ENCODE results near the gene MTCP1. TPM values are rescaled to one million over a fixed set of nuclear protein-coding genes. Genes with fewer than 3 reads are reported as not detected.

MTCP1 gene
- total and polyA plus RNA-seq, 2 donors (not counting 3 experiments of a cell fraction or from before 2014, with no cell fraction given): 1.8 to 15.8 TPM

DNA sequence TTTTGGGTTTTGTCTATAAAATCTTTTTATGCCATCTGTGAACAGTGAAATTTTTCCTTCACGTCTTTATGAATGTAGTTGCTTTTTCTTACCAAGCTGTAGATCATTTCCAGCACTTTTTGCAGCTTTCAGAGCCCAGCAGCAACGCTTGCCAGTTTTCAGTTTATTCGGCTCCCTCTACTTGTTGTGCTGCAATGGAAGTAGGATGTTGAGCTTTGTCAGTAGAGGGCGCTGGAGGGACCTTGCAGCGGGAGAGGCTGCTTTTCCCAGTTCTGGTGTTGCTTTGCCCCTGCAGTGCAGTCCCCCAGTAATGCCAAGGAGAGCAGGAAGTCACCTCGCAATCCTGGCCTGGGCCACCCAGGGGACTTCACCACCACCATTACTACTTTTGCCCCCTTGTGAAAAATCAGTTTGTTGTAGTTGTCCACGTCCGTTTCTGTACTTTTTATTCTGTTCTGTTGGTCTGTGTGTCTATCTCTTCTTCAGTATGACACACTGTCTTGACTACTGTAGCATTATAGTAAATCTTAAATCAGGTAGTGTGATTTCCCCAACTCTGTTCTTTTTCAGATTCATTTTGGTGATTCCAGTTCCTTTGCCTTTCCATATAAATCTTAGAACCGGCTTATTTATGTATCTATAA lies 21.8 kb downstream of the MTCP1 start:
- no peak for FAIRE-seq
- Histone ChIP-seq H3K79me2 (ENCODE audit: control insufficient read depth, insufficient read depth, low read length) (no peaks in the 10 kb centered on the region), H3K4me2 (ENCODE audit: insufficient read depth, low read length) (no peak overlapping the region), H3K27ac (ENCODE audit: insufficient read depth, low read depth, low read length) (no peak overlapping the region), H3K9ac (replicated peaks; ENCODE audit: extremely low read depth, insufficient read depth, low read length) (no peak overlapping the region), H3K9me1 (replicated peaks; ENCODE audit: control insufficient read depth, extremely low read depth, insufficient read depth, low read length) (no peaks in the 10 kb centered on the region), H3K9me3 (replicated peaks; ENCODE audit: control insufficient read depth, insufficient read depth, low read length) (no peaks in the 10 kb centered on the region), H3K4me1 (ENCODE audit: control insufficient read depth, extremely low read depth, insufficient read depth, low read length) (no peaks in the 10 kb centered on the region), H4K20me1 (replicated peaks; ENCODE audit: control insufficient read depth, extremely low read depth, insufficient read depth, low read length) (no peaks in the 10 kb centered on the region), H3K27me3 (ENCODE audit: control insufficient read depth in 2 of 2, insufficient read depth in 2 of 2, low read length in 2 of 2) (no peaks in the 10 kb centered on the region), H3K36me3 (ENCODE audit: control insufficient read depth in 2 of 2, extremely low read depth in 1 of 2, insufficient read depth in 2 of 2, low read length in 2 of 2) (peaks cover 0 to 2% of the 10 kb centered on the region in 2 experiments), H2AFZ (ENCODE audit: low read depth, low read length) (no peak overlapping the region), H3K4me3 (replicated peaks in 1 of 3; ENCODE audit: insufficient read depth in 1 of 3, low read depth in 1 of 3, low read length in 3 of 3) (no peak overlapping the region)
- intact Hi-C loops (cut with micrococcal nuclease): no loop called here
- TF ChIP-seq, protein P1, sequence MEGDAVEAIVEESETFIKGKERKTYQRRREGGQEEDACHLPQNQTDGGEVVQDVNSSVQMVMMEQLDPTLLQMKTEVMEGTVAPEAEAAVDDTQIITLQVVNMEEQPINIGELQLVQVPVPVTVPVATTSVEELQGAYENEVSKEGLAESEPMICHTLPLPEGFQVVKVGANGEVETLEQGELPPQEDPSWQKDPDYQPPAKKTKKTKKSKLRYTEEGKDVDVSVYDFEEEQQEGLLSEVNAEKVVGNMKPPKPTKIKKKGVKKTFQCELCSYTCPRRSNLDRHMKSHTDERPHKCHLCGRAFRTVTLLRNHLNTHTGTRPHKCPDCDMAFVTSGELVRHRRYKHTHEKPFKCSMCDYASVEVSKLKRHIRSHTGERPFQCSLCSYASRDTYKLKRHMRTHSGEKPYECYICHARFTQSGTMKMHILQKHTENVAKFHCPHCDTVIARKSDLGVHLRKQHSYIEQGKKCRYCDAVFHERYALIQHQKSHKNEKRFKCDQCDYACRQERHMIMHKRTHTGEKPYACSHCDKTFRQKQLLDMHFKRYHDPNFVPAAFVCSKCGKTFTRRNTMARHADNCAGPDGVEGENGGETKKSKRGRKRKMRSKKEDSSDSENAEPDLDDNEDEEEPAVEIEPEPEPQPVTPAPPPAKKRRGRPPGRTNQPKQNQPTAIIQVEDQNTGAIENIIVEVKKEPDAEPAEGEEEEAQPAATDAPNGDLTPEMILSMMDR (IDR thresholded peaks at IDR 0.05; ENCODE audit: extremely low read depth in 1 of 2, insufficient read depth in 1 of 2, low read depth in 1 of 2, low read length in 2 of 2): peak; percentile 38 to 66
- TF ChIP-seq EZH2 (IDR thresholded peaks at IDR 0.05; ENCODE audit: borderline replicate concordance, low read depth, low read length, severe bottlenecking): no peak
- BruUV-seq (replicated peaks): no TSS peak
- ChIA-PET CTCF (interaction anchor here (0.6 to 1.6 kb wide), 9 partner anchors 9 to 132 kb away, joined by 3 to 13 read pairs (median 4); partner anchors contain the start of gene FUNDC2), POLR2A (no interaction called here)
- dilution Hi-C loops (cut with MboI; ENCODE audit: extremely low pct_ligation_motif_present, low sequenced_read_pairs): no loop called here
- peak; percentile 39 for DNase-seq (ENCODE audit: low read depth, low spot score)

DNA sequence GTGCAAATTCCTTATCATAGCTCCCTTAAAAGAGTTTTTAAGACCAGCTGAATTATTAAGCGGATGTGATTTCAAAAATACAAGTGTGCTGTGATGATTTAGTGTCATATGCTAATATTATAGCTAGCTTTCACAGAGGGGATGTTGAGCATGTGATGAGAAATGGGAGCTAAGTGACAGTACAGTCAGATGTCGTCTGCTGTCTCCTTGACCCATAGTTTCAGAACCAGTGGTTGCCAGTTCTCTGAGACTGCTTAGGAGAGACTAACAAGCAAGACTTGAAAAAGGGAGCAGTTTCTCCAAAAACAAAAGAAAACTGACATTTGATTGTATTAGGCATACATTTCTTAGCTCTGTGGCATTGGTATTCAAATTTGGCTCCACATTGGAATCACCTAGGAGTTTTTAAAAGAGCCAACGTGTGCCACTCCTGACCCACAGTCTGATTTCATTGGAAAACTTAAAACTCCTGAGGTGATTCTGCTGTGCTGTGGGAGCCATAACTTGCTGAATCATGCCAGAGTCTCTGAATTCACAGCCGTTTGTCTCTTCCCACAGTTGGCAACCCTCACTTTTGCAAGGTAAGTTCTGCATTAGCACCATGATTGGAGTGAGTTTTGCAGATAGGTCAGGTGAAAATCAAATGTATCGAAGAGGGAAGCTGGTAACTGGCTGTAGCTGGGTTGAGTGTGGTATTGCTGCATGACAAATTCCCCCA lies 24.0 kb downstream of the MTCP1 start:
- H3K9me3 ChIP-seq (replicated peaks; ENCODE audit: control insufficient read depth, insufficient read depth, low read length): no peaks in the 10 kb centered on the region
- H3K4me2 ChIP-seq (ENCODE audit: insufficient read depth, low read length): no peak overlapping the region
- H3K4me3 ChIP-seq (replicated peaks in 1 of 3; ENCODE audit: insufficient read depth in 1 of 3, low read depth in 1 of 3, low read length in 3 of 3): no peak overlapping the region
- no peaks in the 10 kb centered on the region for H3K9me1 ChIP-seq (replicated peaks; ENCODE audit: control insufficient read depth, extremely low read depth, insufficient read depth, low read length)
- H3K4me1 ChIP-seq (ENCODE audit: control insufficient read depth, extremely low read depth, insufficient read depth, low read length): no peaks in the 10 kb centered on the region
- dilution Hi-C loops (cut with MboI; ENCODE audit: extremely low pct_ligation_motif_present, low sequenced_read_pairs): no loop called here
- no TSS peak for BruUV-seq (replicated peaks)
- peaks cover 0 to 2% of the 10 kb centered on the region in 2 experiments for H3K36me3 ChIP-seq (ENCODE audit: control insufficient read depth in 2 of 2, extremely low read depth in 1 of 2, insufficient read depth in 2 of 2, low read length in 2 of 2)
- DNase-seq (ENCODE audit: low read depth, low spot score) (no peak), FAIRE-seq (no peak)
- no peaks in the 10 kb centered on the region for H4K20me1 ChIP-seq (replicated peaks; ENCODE audit: control insufficient read depth, extremely low read depth, insufficient read depth, low read length)
- H3K9ac ChIP-seq (replicated peaks; ENCODE audit: extremely low read depth, insufficient read depth, low read length): no peak overlapping the region
- ChIA-PET POLR2A (no interaction called here), CTCF (interaction anchor here (1.2 kb wide), 1 partner anchor 21 kb away, joined by 3 read pairs; no protein-coding TSS in a partner anchor)
- no peak overlapping the region for H3K27ac ChIP-seq (ENCODE audit: insufficient read depth, low read depth, low read length)
- no peaks in the 10 kb centered on the region for H3K27me3 ChIP-seq (ENCODE audit: control insufficient read depth in 2 of 2, insufficient read depth in 2 of 2, low read length in 2 of 2)
- H3K79me2 ChIP-seq (ENCODE audit: control insufficient read depth, insufficient read depth, low read length): no peaks in the 10 kb centered on the region
- intact Hi-C loops (cut with micrococcal nuclease): no loop called here
- TF ChIP-seq MYC (IDR thresholded peaks at IDR 0.05; ENCODE audit: low read depth, low read length) (no peak), POLR2A (IDR thresholded peaks at IDR 0.05; ENCODE audit: low read depth, low read length) (no peak), EZH2 (IDR thresholded peaks at IDR 0.05; ENCODE audit: borderline replicate concordance, low read depth, low read length, severe bottlenecking) (no peak), FOS (IDR thresholded peaks at IDR 0.05; ENCODE audit: borderline replicate concordance, insufficient read depth, low read length) (no peak), POLR2AphosphoS5 (IDR thresholded peaks at IDR 0.05; ENCODE audit: insufficient read depth, low read depth, low read length) (no peak), JUN (IDR thresholded peaks at IDR 0.05; ENCODE audit: borderline replicate concordance, insufficient read depth, insufficient read length, low read depth) (no peak), GATA2 (IDR thresholded peaks at IDR 0.05; ENCODE audit: insufficient read depth, insufficient read length, low read depth, low read length) (no peak)
- TF ChIP-seq, protein P2, sequence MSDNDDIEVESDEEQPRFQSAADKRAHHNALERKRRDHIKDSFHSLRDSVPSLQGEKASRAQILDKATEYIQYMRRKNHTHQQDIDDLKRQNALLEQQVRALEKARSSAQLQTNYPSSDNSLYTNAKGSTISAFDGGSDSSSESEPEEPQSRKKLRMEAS (IDR thresholded peaks at IDR 0.05; ENCODE audit: insufficient read depth, insufficient read length): no peak
- TF ChIP-seq, protein P1 (IDR thresholded peaks at IDR 0.05; ENCODE audit: extremely low read depth in 1 of 2, insufficient read depth in 1 of 2, low read depth in 1 of 2, low read length in 2 of 2): no peak
- no peak overlapping the region for H2AFZ ChIP-seq (ENCODE audit: low read depth, low read length)

Data from endothelial cell of umbilical vein (primary cell).